WTC11 (cell line): Measurements from ENCODE around the gene IBA57. TPM values are rescaled to one million over a fixed set of nuclear protein-coding genes. Genes with fewer than 3 reads are reported as not detected.

ENCODE experiments used
- ATAC-seq: fragments of 200-7000 bp; cut with Tn5 transposase; 2 replicates; pipeline ENCODE4 v1.10.0; 2021; ENCODE audit warnings: mild to moderate bottlenecking, moderate library complexity
- CTCF ChIA-PET: fragments of 300-600 bp; sonication (Branson Sonifier 250); formaldehyde crosslinking; loops from one replicate; lab custom pipeline; 2021; ENCODE audit warnings: antibody characterized with exemption; lab: Charles Lee
- POLR2A ChIA-PET: fragments of 350-600 bp; sonication (Branson Sonifier 250); formaldehyde crosslinking; loops from one replicate; lab custom pipeline; 2021; ENCODE audit warnings: antibody characterized with exemption; lab: Charles Lee
- DNase-seq: peaks from one replicate; pipeline ENCODE4 v3.0.0; 2021; ENCODE audit warnings: low spot score
- H3K27ac Mint-ChIP-seq: 2 replicates; pipeline ENCODE4 v1.8.0; 2021; ENCODE audit warnings: mixed read lengths
- H3K27me3 Mint-ChIP-seq: 2 replicates; pipeline ENCODE4 v1.8.0; 2021; ENCODE audit warnings: low read depth, mild to moderate bottlenecking, moderate library complexity, mixed read lengths
- H3K36me3 Mint-ChIP-seq: 2 replicates; pipeline ENCODE4 v1.8.0; 2021; ENCODE audit warnings: mixed read lengths
- H3K4me1 Mint-ChIP-seq: 2 replicates; pipeline ENCODE4 v1.8.0; 2022; ENCODE audit warnings: mixed read lengths
- H3K4me3 Mint-ChIP-seq: 2 replicates; pipeline ENCODE4 v1.8.0; 2021; ENCODE audit warnings: mild to moderate bottlenecking, moderate library complexity, mixed read lengths
- H3K9me3 Mint-ChIP-seq: 2 replicates; pipeline ENCODE4 v1.8.0; 2021; ENCODE audit warnings: mixed read lengths
- CDX4 ChIP-seq: fragments of 250-450 bp; sonication (Bioruptor Pico); IDR thresholded peaks from 2 replicates; pipeline ENCODE4 v1.9.0; 2021; ENCODE audit warnings: moderate library complexity, mild to moderate bottlenecking, inconsistent platforms, borderline replicate concordance
- E2F1 ChIP-seq: sonication (generic); formaldehyde crosslinking; IDR thresholded peaks from 2 replicates; pipeline ENCODE4 v1.8.0; 2022; ENCODE audit warnings: mild to moderate bottlenecking, missing genetic modification reagents
- FOXP1 ChIP-seq: sonication (generic); formaldehyde crosslinking; IDR thresholded peaks from 2 replicates; pipeline ENCODE4 v1.8.0; 2022; ENCODE audit warnings: missing genetic modification reagents, mild to moderate bottlenecking, moderate library complexity, borderline replicate concordance
- GABPB1 ChIP-seq: sonication (generic); formaldehyde crosslinking; IDR thresholded peaks from 2 replicates; pipeline ENCODE4 v1.8.1; 2023; ENCODE audit warnings: mild to moderate bottlenecking, missing genetic modification reagents
- GRHL2 ChIP-seq: fragments of 250-450 bp; sonication (Bioruptor Pico); IDR thresholded peaks from 2 replicates; pipeline ENCODE4 v1.8.0; 2022; ENCODE audit warnings: mild to moderate bottlenecking, moderate library complexity; ENCODE audit not compliant: insufficient replicate concordance, severe bottlenecking
- ZNF232 ChIP-seq: sonication (generic); formaldehyde crosslinking; IDR thresholded peaks from 2 replicates; pipeline ENCODE4 v1.8.0; 2022; ENCODE audit warnings: mild to moderate bottlenecking, missing genetic modification reagents
- total RNA-seq: library from RNA; stranded (reverse); gene quantifications from 3 replicates; pipeline ENCODE4 v1.2.3, GENCODE V29; 2021
- TF ChIP-seq, protein P1 (sequence below): sonication (generic); formaldehyde crosslinking; IDR thresholded peaks from 2 replicates; pipeline ENCODE4 v1.8.1; 2022; ENCODE audit warnings: mild to moderate bottlenecking, missing genetic modification reagents, moderate library complexity, borderline replicate concordance
- TF ChIP-seq, protein P2 (sequence below): sonication (generic); formaldehyde crosslinking; IDR thresholded peaks from 2 replicates; pipeline ENCODE4 v1.8.1; 2023; ENCODE audit warnings: mild to moderate bottlenecking, missing genetic modification reagents, moderate library complexity
- TF ChIP-seq, protein P3 (sequence below): sonication (generic); formaldehyde crosslinking; IDR thresholded peaks from 2 replicates; pipeline ENCODE4 v1.8.0; 2023; ENCODE audit warnings: missing genetic modification reagents
- TF ChIP-seq, protein P4 (sequence below): sonication (generic); formaldehyde crosslinking; IDR thresholded peaks from 2 replicates; pipeline ENCODE4 v1.8.1; 2022; ENCODE audit warnings: low read depth, missing genetic modification reagents, borderline replicate concordance
- TF ChIP-seq, protein P5 (sequence below): sonication (generic); formaldehyde crosslinking; IDR thresholded peaks from 2 replicates; pipeline ENCODE4 v1.8.1; 2023; ENCODE audit warnings: mild to moderate bottlenecking, missing genetic modification reagents, borderline replicate concordance

The IBA57 gene
- total RNA-seq, 1 experiment from 2014 or later, result 11.4 TPM

GRCh38 chr1:228194921-228195812 is 29.6 kb downstream of the IBA57 start:
- H3K4me1 Mint-ChIP-seq, result no peaks in the 10 kb centered on the region
- POLR2A ChIA-PET, result no interaction called here
- CTCF ChIA-PET, result no interaction called here

More at GRCh38 chr1:228194921-228195812, 29.6 kb downstream of the IBA57 start:
- Mint-ChIP-seq H3K36me3 (peaks cover 22% of the 10 kb centered on the region), H3K9me3 (peaks cover 47% of the 10 kb centered on the region), H3K27me3 (peaks cover 34% of the 10 kb centered on the region), H3K27ac (no peak overlapping the region), H3K4me3 (no peak overlapping the region)
- DNase-seq (no peak), ATAC-seq (no peak)
- TF ChIP-seq, protein P1, sequence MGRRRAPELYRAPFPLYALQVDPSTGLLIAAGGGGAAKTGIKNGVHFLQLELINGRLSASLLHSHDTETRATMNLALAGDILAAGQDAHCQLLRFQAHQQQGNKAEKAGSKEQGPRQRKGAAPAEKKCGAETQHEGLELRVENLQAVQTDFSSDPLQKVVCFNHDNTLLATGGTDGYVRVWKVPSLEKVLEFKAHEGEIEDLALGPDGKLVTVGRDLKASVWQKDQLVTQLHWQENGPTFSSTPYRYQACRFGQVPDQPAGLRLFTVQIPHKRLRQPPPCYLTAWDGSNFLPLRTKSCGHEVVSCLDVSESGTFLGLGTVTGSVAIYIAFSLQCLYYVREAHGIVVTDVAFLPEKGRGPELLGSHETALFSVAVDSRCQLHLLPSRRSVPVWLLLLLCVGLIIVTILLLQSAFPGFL (CRISPR knock-in tag), result no peak
- TF ChIP-seq FOXP1 (no peak), CDX4 (CRISPR knock-in tag) (no peak), E2F1 (CRISPR knock-in tag) (no peak), ZNF232 (CRISPR knock-in tag) (no peak), GRHL2 (CRISPR knock-in tag) (no peak), GABPB1 (CRISPR knock-in tag) (no peak)
- TF ChIP-seq, protein P2, sequence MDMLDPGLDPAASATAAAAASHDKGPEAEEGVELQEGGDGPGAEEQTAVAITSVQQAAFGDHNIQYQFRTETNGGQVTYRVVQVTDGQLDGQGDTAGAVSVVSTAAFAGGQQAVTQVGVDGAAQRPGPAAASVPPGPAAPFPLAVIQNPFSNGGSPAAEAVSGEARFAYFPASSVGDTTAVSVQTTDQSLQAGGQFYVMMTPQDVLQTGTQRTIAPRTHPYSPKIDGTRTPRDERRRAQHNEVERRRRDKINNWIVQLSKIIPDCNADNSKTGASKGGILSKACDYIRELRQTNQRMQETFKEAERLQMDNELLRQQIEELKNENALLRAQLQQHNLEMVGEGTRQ (CRISPR knock-in tag), result no peak
- TF ChIP-seq, protein P3, sequence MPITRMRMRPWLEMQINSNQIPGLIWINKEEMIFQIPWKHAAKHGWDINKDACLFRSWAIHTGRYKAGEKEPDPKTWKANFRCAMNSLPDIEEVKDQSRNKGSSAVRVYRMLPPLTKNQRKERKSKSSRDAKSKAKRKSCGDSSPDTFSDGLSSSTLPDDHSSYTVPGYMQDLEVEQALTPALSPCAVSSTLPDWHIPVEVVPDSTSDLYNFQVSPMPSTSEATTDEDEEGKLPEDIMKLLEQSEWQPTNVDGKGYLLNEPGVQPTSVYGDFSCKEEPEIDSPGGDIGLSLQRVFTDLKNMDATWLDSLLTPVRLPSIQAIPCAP (CRISPR knock-in tag), result no peak
- TF ChIP-seq, protein P4, sequence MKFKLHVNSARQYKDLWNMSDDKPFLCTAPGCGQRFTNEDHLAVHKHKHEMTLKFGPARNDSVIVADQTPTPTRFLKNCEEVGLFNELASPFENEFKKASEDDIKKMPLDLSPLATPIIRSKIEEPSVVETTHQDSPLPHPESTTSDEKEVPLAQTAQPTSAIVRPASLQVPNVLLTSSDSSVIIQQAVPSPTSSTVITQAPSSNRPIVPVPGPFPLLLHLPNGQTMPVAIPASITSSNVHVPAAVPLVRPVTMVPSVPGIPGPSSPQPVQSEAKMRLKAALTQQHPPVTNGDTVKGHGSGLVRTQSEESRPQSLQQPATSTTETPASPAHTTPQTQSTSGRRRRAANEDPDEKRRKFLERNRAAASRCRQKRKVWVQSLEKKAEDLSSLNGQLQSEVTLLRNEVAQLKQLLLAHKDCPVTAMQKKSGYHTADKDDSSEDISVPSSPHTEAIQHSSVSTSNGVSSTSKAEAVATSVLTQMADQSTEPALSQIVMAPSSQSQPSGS (CRISPR knock-in tag), result no peak
- TF ChIP-seq, protein P5, sequence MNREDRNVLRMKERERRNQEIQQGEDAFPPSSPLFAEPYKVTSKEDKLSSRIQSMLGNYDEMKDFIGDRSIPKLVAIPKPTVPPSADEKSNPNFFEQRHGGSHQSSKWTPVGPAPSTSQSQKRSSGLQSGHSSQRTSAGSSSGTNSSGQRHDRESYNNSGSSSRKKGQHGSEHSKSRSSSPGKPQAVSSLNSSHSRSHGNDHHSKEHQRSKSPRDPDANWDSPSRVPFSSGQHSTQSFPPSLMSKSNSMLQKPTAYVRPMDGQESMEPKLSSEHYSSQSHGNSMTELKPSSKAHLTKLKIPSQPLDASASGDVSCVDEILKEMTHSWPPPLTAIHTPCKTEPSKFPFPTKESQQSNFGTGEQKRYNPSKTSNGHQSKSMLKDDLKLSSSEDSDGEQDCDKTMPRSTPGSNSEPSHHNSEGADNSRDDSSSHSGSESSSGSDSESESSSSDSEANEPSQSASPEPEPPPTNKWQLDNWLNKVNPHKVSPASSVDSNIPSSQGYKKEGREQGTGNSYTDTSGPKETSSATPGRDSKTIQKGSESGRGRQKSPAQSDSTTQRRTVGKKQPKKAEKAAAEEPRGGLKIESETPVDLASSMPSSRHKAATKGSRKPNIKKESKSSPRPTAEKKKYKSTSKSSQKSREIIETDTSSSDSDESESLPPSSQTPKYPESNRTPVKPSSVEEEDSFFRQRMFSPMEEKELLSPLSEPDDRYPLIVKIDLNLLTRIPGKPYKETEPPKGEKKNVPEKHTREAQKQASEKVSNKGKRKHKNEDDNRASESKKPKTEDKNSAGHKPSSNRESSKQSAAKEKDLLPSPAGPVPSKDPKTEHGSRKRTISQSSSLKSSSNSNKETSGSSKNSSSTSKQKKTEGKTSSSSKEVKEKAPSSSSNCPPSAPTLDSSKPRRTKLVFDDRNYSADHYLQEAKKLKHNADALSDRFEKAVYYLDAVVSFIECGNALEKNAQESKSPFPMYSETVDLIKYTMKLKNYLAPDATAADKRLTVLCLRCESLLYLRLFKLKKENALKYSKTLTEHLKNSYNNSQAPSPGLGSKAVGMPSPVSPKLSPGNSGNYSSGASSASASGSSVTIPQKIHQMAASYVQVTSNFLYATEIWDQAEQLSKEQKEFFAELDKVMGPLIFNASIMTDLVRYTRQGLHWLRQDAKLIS (CRISPR knock-in tag), result no peak
